Measurements from ENCODE around the gene CLTC. TPM values are rescaled to one million over a fixed set of nuclear protein-coding genes. Genes with fewer than 3 reads are reported as not detected.

CLTC gene
- total RNA-seq, 1 experiment from 2014 or later, result 212 TPM

DNA sequence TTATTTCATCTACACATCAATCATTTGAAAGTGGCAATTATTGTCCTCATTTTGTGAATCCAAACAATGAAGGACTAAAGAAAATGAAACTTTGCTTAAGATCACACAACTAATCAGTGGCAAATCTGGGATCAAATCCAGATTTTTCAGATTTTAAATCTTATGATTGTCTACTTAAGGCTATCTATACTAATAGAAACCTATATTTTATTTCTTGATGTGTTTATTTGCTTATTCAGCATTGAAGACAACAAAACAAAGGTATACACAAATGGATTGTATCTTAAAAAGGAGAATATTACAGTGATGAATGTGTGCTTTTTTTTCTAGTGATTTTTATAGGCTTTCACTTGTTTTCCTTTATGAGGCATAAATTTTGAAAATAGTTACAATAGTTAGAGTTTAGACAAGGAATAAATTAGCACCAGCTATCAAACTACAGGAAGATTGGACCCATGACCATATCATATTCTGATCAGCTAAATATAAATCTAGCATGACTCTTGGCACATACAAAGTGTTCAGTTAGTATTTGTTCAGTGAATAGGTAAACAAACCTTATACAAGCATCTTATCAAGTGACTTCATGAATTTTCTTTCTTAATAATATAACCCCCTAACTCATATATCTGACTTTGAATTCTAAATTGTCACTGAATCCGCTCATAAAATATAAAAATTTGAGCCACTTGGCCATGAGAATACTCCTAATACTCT, 108.3 kb downstream of the CLTC start:
- H3K27ac Mint-ChIP-seq (ENCODE audit: unreplicated experiment), result no peak overlapping the region
- CTCF ChIA-PET, result interaction anchor here (0.6 kb wide), 2 partner anchors 46 to 1049 kb away, joined by 3 to 6 read pairs; no protein-coding TSS in a partner anchor
- TF ChIP-seq, protein P1, sequence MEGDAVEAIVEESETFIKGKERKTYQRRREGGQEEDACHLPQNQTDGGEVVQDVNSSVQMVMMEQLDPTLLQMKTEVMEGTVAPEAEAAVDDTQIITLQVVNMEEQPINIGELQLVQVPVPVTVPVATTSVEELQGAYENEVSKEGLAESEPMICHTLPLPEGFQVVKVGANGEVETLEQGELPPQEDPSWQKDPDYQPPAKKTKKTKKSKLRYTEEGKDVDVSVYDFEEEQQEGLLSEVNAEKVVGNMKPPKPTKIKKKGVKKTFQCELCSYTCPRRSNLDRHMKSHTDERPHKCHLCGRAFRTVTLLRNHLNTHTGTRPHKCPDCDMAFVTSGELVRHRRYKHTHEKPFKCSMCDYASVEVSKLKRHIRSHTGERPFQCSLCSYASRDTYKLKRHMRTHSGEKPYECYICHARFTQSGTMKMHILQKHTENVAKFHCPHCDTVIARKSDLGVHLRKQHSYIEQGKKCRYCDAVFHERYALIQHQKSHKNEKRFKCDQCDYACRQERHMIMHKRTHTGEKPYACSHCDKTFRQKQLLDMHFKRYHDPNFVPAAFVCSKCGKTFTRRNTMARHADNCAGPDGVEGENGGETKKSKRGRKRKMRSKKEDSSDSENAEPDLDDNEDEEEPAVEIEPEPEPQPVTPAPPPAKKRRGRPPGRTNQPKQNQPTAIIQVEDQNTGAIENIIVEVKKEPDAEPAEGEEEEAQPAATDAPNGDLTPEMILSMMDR (IDR thresholded peaks at IDR 0.05; ENCODE audit: unreplicated experiment), result no peak
- peaks cover 16% of the 10 kb centered on the region for H3K4me1 Mint-ChIP-seq (ENCODE audit: low read depth, unreplicated experiment)
- H3K36me3 Mint-ChIP-seq (ENCODE audit: insufficient read depth, unreplicated experiment), result no peaks in the 10 kb centered on the region
- BruUV-seq (replicated peaks), result no TSS peak
- no peak for DNase-seq
- no peaks in the 10 kb centered on the region for H3K9me3 Mint-ChIP-seq (ENCODE audit: low read depth, unreplicated experiment)
- no peaks in the 10 kb centered on the region for H3K27me3 Mint-ChIP-seq (ENCODE audit: unreplicated experiment)
- no peak overlapping the region for H3K4me3 Mint-ChIP-seq (ENCODE audit: low read depth, unreplicated experiment)
- intact Hi-C loops (cut with micrococcal nuclease; ENCODE audit: unreplicated experiment), result no loop called here

DNA sequence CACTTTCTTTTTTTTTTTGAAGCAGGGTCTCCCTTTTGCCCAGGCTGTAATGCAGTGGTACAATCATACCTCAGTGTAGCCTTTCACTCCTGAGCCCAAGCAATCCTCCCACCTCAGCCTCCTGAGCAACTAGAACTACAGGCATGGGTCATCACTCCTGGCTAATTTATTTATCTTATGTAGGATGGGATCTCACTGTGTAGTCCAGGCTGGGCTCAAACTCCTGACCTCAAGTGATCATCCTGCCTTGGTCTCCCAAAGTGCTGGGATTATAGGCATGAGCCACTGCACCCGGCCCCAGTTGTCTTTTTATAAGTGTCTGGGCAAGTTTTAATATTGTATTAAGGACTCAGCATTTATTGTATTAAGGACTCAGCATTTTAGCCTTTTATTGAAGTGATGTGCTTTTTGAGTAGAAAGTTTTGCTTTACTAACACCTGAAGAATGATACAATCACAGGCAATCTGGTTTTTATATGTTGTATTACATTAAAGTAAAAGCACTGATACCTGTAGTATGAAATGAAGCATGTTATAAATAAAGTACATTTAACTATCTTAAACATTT, 110.7 kb downstream of the CLTC start:
- TF ChIP-seq, protein P1 (IDR thresholded peaks at IDR 0.05; ENCODE audit: unreplicated experiment), result no peak

DNA sequence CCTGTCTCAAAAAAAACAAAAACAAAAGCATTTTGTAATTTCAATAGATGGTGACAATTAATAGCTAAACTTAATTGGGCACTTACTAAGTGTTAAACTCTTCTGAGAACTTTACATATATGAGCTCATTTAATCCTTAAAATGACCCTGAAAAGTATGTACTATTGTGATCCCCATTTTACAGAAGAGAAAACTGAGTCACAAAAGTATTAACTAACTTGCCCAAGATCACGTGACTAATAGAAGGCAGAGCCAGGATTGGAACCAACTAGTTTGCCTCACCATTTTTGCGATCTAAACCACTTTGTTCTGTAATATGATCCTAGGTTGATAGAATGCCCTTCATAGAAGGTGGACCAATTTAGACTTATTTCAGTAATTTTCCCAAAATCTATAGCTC, 114.0 kb downstream of the CLTC start:
- no peaks in the 10 kb centered on the region for H3K27me3 Mint-ChIP-seq (ENCODE audit: unreplicated experiment)
- H3K27ac Mint-ChIP-seq (ENCODE audit: unreplicated experiment), result no peak overlapping the region
- no peak for DNase-seq
- H3K9me3 Mint-ChIP-seq (ENCODE audit: low read depth, unreplicated experiment), result no peaks in the 10 kb centered on the region
- H3K36me3 Mint-ChIP-seq (ENCODE audit: insufficient read depth, unreplicated experiment), result no peaks in the 10 kb centered on the region
- intact Hi-C loops (cut with micrococcal nuclease; ENCODE audit: unreplicated experiment), result no loop called here
- no peak overlapping the region for H3K4me3 Mint-ChIP-seq (ENCODE audit: low read depth, unreplicated experiment)
- CTCF ChIA-PET, result no interaction called here
- peaks cover 1% of the 10 kb centered on the region for H3K4me1 Mint-ChIP-seq (ENCODE audit: low read depth, unreplicated experiment)
- BruUV-seq (replicated peaks), result no TSS peak
- TF ChIP-seq, protein P1 (IDR thresholded peaks at IDR 0.05; ENCODE audit: unreplicated experiment), result no peak

More for the DNA sequence above, 110.7 kb downstream of the CLTC start:
- Mint-ChIP-seq H3K27me3 (ENCODE audit: unreplicated experiment) (no peaks in the 10 kb centered on the region), H3K4me3 (ENCODE audit: low read depth, unreplicated experiment) (no peak overlapping the region), H3K4me1 (ENCODE audit: low read depth, unreplicated experiment) (peaks cover 6% of the 10 kb centered on the region), H3K27ac (ENCODE audit: unreplicated experiment) (no peak overlapping the region), H3K36me3 (ENCODE audit: insufficient read depth, unreplicated experiment) (no peaks in the 10 kb centered on the region), H3K9me3 (ENCODE audit: low read depth, unreplicated experiment) (no peaks in the 10 kb centered on the region)
- DNase-seq, result no peak
- BruUV-seq (replicated peaks), result no TSS peak
- intact Hi-C loops (cut with micrococcal nuclease; ENCODE audit: unreplicated experiment), result no loop called here
- CTCF ChIA-PET, result no interaction called here

DNA sequence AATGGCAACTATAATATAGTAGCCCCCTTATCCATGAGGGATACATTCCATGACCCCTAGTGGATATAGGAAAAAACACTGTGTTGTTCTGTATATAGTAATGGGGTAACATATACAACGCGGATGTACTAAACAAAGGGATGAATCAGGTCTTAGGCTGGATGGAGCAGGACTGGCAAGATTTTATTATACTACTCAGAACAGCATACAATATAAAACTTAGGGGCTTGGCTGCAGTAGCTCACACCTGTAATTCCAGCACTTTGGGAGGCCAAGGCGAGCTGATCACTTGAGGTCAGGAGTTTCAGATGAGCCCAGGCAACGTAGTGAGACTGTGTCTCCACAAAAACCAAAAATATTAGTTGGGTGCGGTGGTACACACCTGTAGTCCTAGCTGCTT, 114.5 kb downstream of the CLTC start:
- Mint-ChIP-seq H3K36me3 (ENCODE audit: insufficient read depth, unreplicated experiment) (no peaks in the 10 kb centered on the region), H3K4me3 (ENCODE audit: low read depth, unreplicated experiment) (no peak overlapping the region), H3K9me3 (ENCODE audit: low read depth, unreplicated experiment) (no peaks in the 10 kb centered on the region), H3K27ac (ENCODE audit: unreplicated experiment) (no peak overlapping the region), H3K27me3 (ENCODE audit: unreplicated experiment) (no peaks in the 10 kb centered on the region), H3K4me1 (ENCODE audit: low read depth, unreplicated experiment) (no peaks in the 10 kb centered on the region)
- intact Hi-C loops (cut with micrococcal nuclease; ENCODE audit: unreplicated experiment), result no loop called here
- CTCF ChIA-PET, result no interaction called here
- DNase-seq, result no peak
- TF ChIP-seq, protein P1 (IDR thresholded peaks at IDR 0.05; ENCODE audit: unreplicated experiment), result no peak
- BruUV-seq (replicated peaks), result no TSS peak
